ENCODE measurements around the gene TMEM132C. TPM values are rescaled to one million over a fixed set of nuclear protein-coding genes. Genes with fewer than 3 reads are reported as not detected.

Gene TMEM132C
- total and polyA plus RNA-seq, 2 of the 8 experiments (the other 6 are each of a cell fraction or from before 2014, with no cell fraction given): 0.23 to 0.76 TPM

DNA sequence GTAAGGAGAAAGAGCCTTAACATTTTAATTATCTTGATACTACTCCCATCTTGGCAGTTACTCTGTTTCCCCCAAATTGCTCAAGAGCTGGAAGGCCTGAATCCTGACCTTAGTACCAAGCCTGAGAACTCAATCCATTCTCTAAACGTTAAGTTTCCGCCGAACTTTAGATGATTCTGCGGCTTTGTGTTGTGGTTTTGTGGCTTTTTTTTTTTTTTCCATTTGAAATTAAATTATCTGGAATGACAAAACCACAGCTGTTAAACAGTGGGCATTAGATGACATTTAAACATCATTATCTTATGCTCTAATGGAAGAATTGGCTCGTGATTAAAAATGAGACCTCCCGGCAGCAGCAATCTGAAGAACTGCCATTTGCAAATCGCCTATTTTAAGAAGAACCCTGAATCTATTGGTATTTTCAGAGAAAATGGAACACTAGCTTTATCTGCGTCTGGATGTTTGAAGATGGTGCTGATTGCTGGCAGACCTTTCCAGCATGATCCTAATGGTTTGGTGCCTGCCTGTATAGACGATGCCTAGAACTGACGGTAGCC, 38.4 kb downstream of the TMEM132C start (continued):
- TF ChIP-seq EP300 (IDR thresholded peaks at IDR 0.05; ENCODE audit: borderline replicate concordance in 1 of 2, low read depth in 2 of 2, low read length in 2 of 2) (no peak), ATF2 (IDR thresholded peaks at IDR 0.05; ENCODE audit: low read length) (no peak), SUZ12 (IDR thresholded peaks at IDR 0.05; ENCODE audit: low read length) (no peak)
